Left colon (tissue), 2 donors: ENCODE measurements around the gene NKD2. TPM values are rescaled to one million over a fixed set of nuclear protein-coding genes. Genes with fewer than 3 reads are reported as not detected.
"Not testable (repeated sequence)": the region's sequence is repeated elsewhere in the genome, so short reads cannot be mapped to it uniquely, and the experiment has no call there.

Experiments
- ATAC-seq: fragments of 200-7000 bp; cut with Tn5 transposase; one replicate; pipeline ENCODE4 v1.9.1; 2020; ENCODE audit warnings: mild to moderate bottlenecking, moderate library complexity
- DNase-seq, 2 donors: peaks; one replicate each; pipeline ENCODE4 v3.0.0-alpha.2; 2020
- intact Hi-C, 2 donors: fragments of 100-400 bp; cut with DNase I in 1 of 2; cut with micrococcal nuclease in 1 of 2; formaldehyde crosslinking; loops; one replicate each; pipeline versions ENCODE4 v1.11.2 to v1.14.0; 2022; cut with DNase I, micrococcal nuclease
- total RNA-seq, 2 donors: library from RNA; stranded (reverse); fragmentation: NEBNext Ultra II Directional; extraction: Animal tissue kit (Norgen Biotek cat#: 25700); gene quantifications; one replicate each; pipeline ENCODE4 v1.2.1, GENCODE V29; 2021
- donor health status: DM: no; HTN: no; CAD: no.
- donor health status: DM: yes; HTN: yes; CAD: no.

NKD2 gene
- total RNA-seq, 2 donors from 2014 or later, result 1.6 TPM

DNA sequence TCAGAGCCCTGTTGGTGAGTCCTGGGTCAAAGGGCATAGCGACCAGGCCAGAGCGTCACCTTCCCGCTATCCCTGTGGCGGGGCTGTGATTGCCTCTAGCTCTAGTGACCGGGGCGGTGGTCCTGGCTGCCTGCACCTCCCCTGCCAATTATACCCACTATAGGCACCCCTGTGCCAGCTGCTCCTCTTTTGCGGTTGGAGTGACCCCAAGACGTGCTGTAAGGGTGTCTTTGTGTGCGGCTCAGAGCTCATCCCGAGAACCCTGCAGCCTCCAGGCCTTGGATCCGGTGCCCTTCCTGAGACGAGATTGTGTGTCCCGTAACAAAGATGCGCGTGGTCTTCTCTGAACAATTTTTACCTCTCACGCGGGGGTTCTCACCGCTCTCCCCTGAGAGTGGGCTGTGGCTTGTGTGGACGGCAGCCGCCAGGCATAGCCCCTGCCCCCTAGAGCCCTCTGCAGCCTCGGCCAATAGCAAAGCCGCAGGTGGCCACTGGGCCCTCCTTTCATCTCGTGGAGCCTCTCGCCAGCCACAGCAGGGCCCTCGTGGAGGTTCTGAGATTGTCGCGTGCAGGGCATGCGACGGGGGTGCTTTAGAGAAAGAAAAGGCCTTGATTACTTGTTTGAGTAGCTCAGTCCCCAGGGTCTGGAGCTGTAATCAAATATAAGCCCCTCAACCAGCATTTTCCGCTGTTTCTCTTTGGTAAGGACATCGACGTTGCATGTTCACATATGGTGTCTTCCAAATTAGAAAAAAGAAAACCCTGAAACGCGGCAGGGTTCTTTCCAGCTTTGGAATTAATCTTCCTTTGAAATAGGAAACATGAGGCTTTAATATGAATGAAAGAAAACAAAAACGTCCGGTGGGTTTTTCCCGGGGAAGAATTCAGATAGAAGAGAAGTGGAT lies 10.7 kb downstream of the NKD2 start:
- ATAC-seq, result no peak
- DNase-seq, result no peak
- intact Hi-C loops, result no loop called here

DNA sequence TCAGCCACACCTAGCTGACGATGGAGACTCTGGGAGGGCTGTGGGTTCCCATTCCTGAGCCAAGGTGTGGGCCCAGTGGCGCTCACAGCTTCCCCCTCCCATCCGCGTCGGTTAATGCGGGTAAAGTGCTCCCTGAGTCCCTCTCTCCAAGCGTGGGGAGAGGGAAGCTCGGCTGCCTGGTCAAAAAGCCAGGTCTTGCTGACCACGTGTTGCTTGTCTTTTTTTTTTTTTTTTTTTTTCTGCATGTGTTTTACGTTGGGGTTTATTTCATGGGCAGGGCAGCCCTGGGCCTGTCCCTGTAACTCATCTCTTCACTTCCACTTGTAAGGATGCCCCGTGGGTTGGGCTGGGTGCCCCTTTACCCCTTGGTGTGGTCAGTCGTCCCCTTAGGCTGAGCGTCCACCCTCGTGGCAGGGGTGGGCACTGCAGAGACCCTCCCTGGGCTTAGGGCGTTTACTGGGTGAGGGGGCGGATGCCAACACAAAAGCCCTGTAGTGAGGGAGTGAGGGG lies 11.9 kb downstream of the NKD2 start:
- DNase-seq (no peak), ATAC-seq (no peak)
- intact Hi-C loops, result no loop called here

DNA sequence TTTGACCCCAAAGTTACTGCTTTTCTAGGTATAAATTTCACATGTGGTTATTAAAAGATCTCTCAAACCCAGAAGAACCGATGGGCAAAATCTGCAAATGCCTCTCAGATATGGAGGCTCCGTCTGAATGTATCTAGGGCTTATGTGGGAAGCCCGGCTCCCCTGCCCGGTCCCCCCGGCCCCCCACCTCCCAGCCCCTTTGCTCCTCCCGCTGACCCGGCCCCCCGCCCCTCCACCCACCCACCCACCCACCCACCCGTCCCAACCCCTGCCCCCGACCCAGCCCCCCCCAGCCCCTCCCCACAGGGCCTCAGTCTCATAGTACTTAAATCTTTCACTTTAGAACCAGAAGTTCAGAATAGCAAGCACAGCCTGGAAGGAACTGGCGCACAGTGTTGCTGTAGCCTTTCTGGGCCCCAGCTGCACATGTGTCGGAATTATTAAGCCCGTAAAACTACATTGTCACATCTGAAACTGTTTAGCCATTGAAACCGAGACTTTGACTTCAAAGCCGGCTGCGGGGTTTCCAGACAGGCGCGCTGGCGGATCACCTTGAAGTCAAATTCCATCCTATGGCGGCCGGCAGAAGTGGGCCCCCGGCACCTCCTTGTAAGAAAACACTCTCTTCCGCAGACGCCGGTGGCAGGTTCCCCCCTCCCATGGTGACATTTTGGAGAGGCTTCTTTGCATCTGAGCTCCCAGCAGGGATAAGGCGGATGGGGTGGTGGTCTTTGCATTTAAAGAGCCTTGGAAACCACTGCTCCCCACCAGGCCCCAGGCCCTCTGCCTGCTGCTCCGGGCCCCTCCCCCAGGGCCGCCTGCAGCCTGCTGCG lies 12.8 kb downstream of the NKD2 start:
- DNase-seq, result no peak
- intact Hi-C loops, result no loop called here
- ATAC-seq, result no peak

DNA sequence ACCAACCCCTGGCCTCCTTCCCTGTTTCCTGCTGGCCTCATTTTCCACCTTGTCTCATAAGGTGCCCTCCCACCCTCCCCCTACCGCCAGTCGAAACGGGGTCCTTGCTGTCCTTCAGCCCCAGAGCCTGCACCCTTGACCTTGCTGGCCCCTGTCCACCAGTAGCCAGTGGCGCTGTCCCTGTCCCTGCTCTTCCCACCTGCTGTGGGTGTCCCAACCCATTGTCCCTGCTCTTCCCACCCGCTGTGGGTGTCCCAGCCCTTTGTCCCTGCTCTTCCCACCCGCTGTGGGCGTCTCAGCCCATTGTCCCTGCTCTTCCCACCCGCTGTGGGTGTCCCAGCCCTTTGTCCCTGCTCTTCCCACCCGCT lies 13.4 kb downstream of the NKD2 start:
- DNase-seq, ATAC-seq: not testable (repeated sequence)

DNA sequence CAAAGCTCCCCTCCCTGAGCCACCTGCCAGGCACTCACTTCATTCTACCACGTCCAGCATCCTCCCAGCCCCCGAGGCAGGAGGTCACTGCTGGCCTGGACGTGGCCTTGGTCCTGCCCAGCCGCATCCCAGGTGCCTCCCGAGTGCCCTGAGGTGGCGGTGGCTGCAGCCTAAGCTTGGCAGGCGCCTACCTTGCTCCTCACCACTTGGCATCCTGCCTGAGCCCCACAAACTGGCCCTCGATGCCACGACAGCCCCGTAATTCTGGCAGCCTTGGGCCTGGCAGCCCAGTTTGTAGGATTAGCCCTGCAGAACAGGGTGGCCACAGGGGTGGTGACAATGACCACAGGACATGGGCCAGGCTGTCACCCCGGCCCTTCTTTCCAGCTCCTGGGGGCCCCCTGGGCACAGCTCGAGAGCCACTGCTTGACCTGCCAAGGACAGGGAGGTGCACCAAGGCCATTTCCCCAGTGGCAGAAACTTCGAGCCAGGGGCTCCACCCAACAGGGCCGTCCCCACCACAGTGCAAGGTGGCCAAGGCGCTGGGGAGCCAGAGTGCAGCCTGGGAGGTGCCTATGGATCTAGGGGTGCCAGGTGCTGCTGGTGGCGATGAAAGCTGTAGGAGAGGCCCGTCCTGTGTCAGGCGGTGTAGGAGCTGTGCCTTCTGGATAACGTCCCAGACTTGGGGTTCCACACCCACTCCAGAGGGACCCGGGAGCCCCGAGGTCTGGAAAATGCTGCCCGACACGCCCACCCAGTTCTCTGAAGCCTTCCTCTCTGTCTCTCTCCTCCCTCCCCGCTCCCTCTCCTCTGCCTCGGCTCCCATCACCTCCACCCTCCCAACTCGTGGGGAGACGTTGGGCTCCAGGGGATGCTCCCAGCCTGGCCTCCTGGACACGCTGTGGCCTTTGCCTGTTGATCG lies 18.4 kb downstream of the NKD2 start:
- DNase-seq (no peak), ATAC-seq (no peak)
- intact Hi-C loops, result no loop called here

More for the DNA sequence above, 13.4 kb downstream of the NKD2 start:
- intact Hi-C loops, result not testable (repeated sequence)

DNA sequence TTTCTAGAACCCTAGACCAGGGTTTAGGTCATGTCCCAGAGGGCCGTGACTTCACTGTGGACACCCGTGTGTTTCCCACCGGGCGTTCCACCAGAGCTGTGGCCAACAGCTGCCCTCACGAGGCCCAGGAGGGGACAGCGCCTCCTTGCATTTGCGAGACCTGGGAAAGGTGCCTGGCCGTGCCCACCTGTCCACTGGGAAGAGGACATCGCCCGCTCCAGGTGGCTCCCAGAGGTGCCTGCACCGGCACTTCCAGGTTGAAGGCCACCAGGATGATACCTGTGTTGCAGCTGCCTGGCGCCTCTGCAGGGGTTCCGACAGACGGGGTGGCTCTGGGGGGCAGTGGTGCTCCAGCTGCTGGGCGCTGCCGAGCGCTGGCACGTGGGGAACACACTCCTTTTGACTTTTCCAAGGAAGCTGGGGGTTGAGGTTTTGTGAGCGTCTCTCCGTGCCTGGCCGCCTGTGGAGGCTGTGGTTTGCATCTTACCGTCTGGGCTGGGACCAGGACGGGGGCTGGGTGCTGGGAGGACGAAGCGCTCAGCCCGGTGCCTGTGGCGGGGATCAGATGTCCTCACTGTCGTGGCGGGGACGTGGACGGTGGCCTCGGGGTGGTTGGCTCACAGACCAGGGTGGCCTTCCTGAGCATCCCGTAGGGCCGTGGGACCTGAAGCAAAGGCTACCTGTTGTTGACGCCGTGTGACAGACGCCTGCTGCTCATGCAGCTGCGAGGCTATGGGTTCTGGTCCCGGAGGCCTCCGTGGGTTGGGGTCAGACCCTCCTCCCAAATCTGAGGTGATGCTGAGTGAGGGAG lies 19.2 kb downstream of the NKD2 start:
- DNase-seq, result no peak
- ATAC-seq, result no peak
- intact Hi-C loops, result no loop called here

DNA sequence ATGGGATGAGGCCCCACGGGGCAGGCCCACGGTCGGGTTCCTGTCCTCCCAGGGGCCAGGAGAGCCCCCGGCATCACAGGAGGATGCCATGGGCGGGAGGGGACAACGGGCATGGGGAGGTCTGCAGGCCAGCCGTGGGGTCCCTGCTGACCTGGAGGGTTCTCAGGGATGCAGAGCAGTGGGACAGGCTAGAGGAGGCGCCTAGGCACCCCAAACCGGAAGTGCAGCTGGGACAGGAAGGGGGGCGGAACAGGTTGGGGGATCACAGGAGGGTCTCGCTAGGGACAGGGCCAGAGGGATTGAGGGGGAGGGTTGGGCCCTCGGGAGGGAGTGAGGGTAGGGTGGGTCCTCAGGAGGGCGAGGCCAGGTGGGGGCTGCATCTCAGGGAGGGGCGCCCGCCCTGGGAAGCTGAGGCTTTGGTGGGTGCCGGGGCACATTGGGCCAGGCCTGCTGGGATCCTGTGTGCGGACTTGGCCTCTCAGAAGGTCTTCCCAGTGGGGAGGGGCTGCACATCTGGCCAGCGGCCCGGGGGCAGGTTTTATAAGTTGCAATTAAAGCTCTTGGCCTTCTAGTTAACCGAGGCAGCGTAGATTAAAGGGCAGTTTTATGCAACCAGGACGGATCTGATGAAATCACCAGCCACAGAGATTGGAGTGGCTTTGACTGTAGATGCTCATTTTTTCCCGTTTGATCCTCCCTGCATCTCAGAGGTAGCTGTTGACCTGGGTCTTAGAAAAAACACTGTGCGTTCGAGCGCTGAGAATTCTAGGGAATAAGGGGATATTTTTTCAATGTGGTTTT lies 20.1 kb downstream of the NKD2 start:
- intact Hi-C loops, result no loop called here
- DNase-seq (no peak), ATAC-seq (no peak)

DNA sequence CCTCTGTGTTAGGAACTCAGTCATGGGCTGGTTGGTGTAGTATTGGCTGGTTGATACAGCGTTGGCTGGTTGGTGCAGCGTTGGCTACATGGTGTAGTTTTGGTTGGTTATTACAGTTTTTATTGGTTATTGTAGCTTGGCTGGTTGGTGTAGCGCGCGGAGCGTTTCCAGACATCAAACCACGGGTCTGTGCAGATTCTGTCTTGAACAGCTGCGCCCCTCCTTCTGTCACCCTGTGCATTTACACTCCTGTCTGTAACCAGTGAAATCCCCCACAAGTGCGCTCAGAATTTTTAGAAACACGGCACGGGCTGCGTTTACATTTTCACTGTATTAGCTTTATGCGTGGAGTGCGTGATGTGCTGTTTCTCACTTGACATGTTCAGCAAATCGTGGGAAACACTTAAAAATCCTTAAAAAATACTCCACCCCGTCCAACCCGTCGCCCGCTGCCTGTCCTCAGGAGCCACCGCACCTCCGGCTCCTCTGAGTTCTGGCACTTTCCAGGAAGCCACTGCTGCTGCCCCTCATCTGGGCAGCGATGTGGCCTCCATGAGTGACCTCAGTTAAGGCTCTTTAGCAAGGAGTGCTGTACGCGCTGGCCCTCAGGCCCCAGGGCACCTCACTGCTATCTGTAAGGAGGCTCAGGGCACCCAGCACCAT lies 20.8 kb downstream of the NKD2 start:
- intact Hi-C loops, result no loop called here
- ATAC-seq, result no peak
- DNase-seq, result no peak

DNA sequence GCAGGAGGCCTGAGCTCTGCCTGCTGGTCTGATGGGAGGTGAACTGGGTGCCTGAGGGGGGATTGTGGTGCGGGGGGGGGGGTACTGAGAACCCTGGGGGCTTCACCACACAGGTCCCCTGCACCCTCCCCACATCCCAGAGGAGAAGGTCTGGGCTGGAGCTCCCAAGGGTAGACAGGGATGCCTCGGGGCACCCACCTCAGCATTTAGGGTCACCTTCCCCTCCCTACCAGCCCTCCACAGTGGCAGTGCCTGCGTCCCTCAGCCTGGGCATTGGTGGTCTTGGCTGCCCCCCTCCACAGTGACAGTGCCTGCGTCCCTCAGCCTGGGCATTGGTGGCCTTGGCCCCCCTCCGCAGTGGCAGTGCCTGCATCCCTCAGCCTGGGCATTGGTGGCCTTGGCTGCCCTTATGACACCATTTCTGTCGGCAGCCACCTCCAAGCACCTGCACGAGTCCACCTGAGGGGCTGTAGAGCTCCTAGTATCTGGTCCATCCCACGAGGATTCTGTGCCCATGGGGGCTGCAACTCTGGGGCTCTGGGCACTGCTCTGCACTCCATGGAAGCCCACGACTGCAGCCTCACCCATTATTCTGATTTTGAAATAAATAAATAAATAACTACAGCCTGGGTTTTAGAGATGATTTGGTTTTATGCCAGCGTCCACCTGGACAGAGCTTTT lies 21.5 kb downstream of the NKD2 start:
- DNase-seq, result no peak
- ATAC-seq, result no peak
- intact Hi-C loops, result no loop called here

DNA sequence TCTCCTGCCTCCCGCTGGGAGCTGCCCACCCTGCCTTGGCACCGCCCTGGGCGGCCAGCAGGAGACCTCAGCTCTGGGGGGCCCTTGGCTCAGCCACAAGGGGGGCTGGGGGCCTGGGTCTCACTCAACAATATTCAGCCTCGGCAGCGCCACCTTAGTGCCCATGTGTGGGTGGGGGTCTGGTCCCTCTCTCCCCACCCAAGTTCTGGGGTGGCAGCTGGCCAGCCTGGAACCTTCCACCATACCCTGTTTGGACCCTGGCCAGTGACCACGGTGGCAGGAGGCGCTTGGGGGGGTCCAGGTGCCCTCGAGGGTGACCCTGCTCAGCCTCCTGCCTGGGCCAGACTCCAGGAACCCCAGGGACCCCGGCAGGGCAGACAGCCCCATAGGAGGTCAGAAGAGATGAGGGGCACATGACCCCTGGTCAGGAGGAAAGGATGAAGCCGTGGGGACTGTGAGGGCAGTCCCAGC lies 22.2 kb downstream of the NKD2 start:
- intact Hi-C loops, result no loop called here
- no peak for ATAC-seq
- DNase-seq, result no peak

DNA sequence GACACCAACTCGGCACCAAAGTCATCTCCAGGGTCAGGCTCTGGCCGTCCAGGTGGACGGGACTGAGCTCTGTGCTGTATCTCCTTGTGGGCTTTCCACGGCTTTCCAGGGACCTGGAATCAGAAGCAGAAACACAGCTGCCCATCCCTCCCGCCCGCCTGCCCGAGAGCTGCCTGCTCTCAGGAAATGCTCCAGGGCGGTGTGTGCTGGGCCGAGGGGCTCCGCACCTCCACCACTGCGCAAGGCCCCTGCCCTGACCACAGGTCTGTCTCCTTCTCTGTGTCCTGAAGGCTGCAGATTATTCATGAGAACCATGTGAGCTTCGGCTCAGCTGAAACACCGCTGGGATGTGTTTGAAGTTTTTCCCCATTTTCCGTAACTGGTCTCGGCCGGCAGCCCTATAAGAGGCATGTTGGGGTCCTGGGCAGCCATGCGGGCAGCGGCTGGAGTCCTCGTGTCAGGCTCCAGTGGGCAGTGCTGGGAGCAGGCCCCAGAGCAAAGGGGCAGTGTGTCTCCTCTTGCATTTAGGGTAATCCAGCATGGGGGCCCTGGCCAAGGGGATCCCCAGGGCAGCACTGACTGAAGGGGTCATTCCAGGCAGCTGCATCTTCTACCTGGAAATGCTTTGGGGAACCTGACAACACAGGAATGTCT lies 22.8 kb downstream of the NKD2 start:
- no peak for DNase-seq
- no peak for ATAC-seq
- intact Hi-C loops, result no loop called here

DNA sequence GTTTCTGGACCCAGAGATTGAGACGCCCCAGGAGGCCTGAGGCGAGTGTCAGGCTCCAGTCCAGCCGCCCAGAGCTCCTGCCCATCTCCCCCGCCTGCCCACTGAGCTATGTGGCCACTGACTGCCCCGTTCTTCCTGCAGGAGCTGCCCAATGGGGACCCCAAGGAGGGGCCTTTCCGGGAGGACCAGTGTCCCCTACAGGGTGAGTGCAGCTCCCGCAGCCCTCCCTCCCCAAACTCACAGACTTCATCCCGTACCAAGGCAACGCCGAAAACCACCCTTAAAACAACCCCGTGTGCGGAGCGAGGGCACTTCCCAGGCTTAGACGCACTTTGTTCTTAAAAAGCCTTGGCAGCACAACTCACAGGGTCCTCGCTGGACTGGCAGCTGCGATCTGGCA lies 23.4 kb downstream of the NKD2 start:
- DNase-seq (no peak), ATAC-seq (no peak)
- intact Hi-C loops, result no loop called here

DNA sequence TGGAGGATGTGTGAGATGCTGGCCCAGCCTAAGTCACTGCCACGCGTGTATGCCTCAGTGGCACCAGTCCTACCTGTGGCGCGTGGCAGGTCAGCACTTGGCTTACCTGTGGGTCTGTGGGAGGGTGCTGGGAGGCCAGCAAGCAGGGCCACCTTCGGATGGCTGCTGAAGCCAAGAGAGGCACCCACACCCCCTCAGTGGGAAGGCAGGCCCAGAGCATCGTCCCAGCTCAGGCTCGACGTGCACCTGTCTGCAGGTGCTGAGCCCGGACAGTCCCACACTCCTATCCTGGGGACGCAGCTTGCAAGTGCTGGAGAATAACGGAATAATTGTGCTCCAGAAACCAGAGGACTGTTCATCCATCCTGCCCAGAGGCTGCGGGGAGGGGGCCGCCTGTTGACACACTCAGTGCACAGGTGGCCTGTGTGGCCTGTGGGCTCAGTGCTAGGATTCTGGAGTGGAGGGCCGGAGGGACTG lies 24.0 kb downstream of the NKD2 start:
- DNase-seq, result no peak
- ATAC-seq, result no peak
- intact Hi-C loops, result no loop called here

DNA sequence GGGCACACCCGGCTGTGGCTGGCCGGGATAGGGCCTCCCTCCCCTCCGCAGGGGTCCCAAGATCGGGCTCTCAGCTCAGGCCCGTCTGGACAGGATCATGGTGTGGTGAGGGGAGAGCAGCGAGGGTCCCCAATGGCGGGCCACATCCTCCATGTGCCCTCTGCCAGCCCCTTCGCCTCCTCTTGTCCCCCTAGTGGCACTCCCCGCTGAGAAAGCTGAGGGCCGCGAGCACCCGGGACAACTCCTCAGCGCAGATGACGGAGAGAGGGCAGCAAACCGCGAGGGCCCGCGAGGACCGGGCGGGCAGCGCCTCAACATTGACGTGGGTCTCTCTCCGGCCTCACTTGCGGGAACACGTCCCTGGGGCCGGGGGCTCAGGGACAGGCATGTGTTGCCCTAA lies 24.6 kb downstream of the NKD2 start:
- DNase-seq (no peak), ATAC-seq (no peak)
- intact Hi-C loops, result no loop called here

DNA sequence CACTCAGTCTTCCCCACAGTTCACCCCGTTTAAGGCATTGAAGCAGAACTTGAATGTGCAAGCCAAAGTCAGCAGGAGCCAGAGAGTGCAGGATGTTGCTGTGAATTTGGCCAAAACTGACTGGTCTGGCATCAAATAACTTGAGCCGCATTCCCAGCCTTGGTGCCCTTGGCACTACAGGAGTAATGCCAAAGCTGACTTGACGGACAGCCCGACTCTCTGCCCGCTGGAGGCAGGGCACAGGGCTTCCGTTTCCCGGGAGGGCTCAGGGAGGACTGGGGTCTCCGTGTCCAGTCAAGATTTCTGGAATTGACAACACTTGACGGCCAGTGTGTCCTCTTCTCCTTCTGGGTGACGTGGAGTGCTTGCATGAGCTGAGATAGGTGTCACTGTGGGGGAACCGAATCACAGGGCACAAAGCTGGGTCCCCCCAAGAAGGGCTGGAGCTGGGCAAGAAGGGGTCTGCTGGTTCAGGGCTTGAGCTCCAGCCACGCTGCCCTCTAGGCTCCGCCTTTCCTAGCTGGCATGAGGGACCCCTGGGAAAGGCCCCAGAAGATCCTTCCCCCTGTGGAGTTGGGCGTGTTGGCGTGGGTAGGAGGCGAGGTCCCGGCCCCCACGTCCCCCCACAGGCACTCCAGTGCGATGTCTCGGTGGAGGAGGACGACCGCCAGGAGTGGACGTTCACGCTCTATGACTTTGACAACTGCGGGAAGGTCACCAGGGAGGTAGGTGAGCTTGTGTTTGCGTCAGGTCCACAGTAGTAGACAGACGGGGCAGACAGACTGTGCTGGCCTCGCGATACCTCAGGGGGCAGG lies 25.2 kb downstream of the NKD2 start:
- intact Hi-C loops, result no loop called here
- DNase-seq, result no peak
- no peak for ATAC-seq
